Keratinocyte (primary cell): ENCODE data around the gene STRA6. TPM values are rescaled to one million over a fixed set of nuclear protein-coding genes. Genes with fewer than 3 reads are reported as not detected.

ENCODE experiments used
- DNase-seq: peaks from one replicate; pipeline ENCODE4 v3.0.0-alpha.2; 2011; ENCODE audit warnings: low read depth, missing footprints, low spot score
- FAIRE-seq: peaks from 2 replicates; lab custom pipeline; 2011; peaks lifted over from hg19 to GRCh38; lab: Jason Lieb, UNC
- H2AFZ ChIP-seq: 2 replicates; pipeline ENCODE4 v1.6.0; 2012; ENCODE audit warnings: low read length, control low read depth, inconsistent platforms; ENCODE audit not compliant: control insufficient read depth
- H3K27ac ChIP-seq: 2 replicates; pipeline ENCODE4 v1.5.1; 2011; ENCODE audit warnings: low read length; ENCODE audit not compliant: control insufficient read depth, insufficient read depth
- H3K27me3 ChIP-seq: 3 replicates; pipeline ENCODE4 v1.6.0; 2011; ENCODE audit warnings: low read length; ENCODE audit not compliant: control insufficient read depth, insufficient read depth; ENCODE audit errors: extremely low read depth
- H3K36me3 ChIP-seq, 2 experiments: 2 replicates in 1 of 2; 3 replicates in 1 of 2; pipeline ENCODE4 v1.5.1; 2011; ENCODE audit warnings: low read length in 2 of 2, mild to moderate bottlenecking in 1 of 2; ENCODE audit not compliant: control insufficient read depth in 2 of 2, insufficient read depth in 2 of 2; ENCODE audit errors: extremely low read depth in 1 of 2
- H3K4me1 ChIP-seq: 3 replicates; pipeline ENCODE4 v1.5.1; 2011; ENCODE audit warnings: low read length; ENCODE audit not compliant: control insufficient read depth, insufficient read depth; ENCODE audit errors: extremely low read depth
- H3K4me2 ChIP-seq: 3 replicates; pipeline ENCODE4 v1.6.0; 2011; ENCODE audit warnings: low read depth, low read length; ENCODE audit not compliant: control insufficient read depth, insufficient read depth; ENCODE audit errors: extremely low read depth
- H3K4me3 ChIP-seq, 3 experiments: fragments of 200-600 bp in 1 of 3; sonication (generic) in 1 of 3; 2 replicates in 2 of 3; 3 replicates in 1 of 3; pipeline ENCODE4 v1.5.1; 2011 to 2016; ENCODE audit warnings: low read length in 3 of 3, mild to moderate bottlenecking in 3 of 3, control low read depth in 2 of 3, inconsistent platforms in 1 of 3, low read depth in 1 of 3, mixed read lengths in 1 of 3, mixed run types in 1 of 3, moderate library complexity in 1 of 3; ENCODE audit not compliant: control insufficient read depth in 2 of 3, insufficient read depth in 2 of 3; ENCODE audit errors: extremely low read depth in 1 of 3
- H3K79me2 ChIP-seq: 2 replicates; pipeline ENCODE4 v1.6.0; 2012; ENCODE audit warnings: low read length; ENCODE audit not compliant: control insufficient read depth, insufficient read depth
- H3K9ac ChIP-seq: 3 replicates; pipeline ENCODE4 v1.6.0; 2011; ENCODE audit warnings: low read length; ENCODE audit not compliant: control insufficient read depth, insufficient read depth; ENCODE audit errors: extremely low read depth
- H3K9me1 ChIP-seq: 3 replicates; pipeline ENCODE4 v1.6.0; 2011; ENCODE audit warnings: low read length; ENCODE audit not compliant: control insufficient read depth, insufficient read depth; ENCODE audit errors: extremely low read depth
- H3K9me3 ChIP-seq: 2 replicates; pipeline ENCODE4 v1.5.1; 2012; ENCODE audit warnings: low read depth, low read length; ENCODE audit not compliant: control insufficient read depth
- H4K20me1 ChIP-seq: 3 replicates; pipeline ENCODE4 v1.6.0; 2011; ENCODE audit warnings: low read length; ENCODE audit not compliant: control insufficient read depth, insufficient read depth; ENCODE audit errors: extremely low read depth
- CTCF ChIP-seq, 3 experiments: IDR thresholded peaks in 1 of 3; conservative IDR thresholded peaks in 1 of 3; optimal IDR thresholded peaks in 1 of 3; 2 replicates in 2 of 3; 3 replicates in 1 of 3; pipeline versions ENCODE3 to v1.5.1; 2011; ENCODE audit warnings: low read length in 3 of 3, mild to moderate bottlenecking in 3 of 3, moderate library complexity in 2 of 3, control low read depth in 1 of 3, inconsistent platforms in 1 of 3; ENCODE audit not compliant: insufficient read depth in 2 of 3; ENCODE audit errors: extremely low read depth in 1 of 3
- EZH2 ChIP-seq: IDR thresholded peaks from one replicate; pipeline ENCODE4 v1.6.1; 2012; ENCODE audit warnings: inconsistent platforms, mild to moderate bottlenecking, low read length, moderate library complexity
- dilution Hi-C: fragments of 300-500 bp; cut with MboI; formaldehyde crosslinking; loops from one replicate; pipeline ENCODE4 v1.7.0; 2020; ENCODE audit warnings: low sequenced_read_pairs; ENCODE audit not compliant: extremely low pct_ligation_motif_present
- polyA plus RNA-seq, 5 experiments: library from polyadenylated mRNA; depleted of rRNA in 3 of 5; stranded (reverse) in 3 of 5; stranded (forward) in 1 of 5; unstranded in 1 of 5; fragments of >200 nt; gene quantifications; 1 replicate in 1 of 5; 2 replicates in 3 of 5; 3 replicates in 1 of 5; pipeline versions ENCODE4 v1.2.1 to v1.2.3, GENCODE V29; 2011 to 2012; ENCODE audit warnings: missing spikeins in 2 of 5, low read depth in 1 of 5, low replicate concordance in 1 of 5

STRA6 gene
- polyA plus RNA-seq, 1 donor (not counting 4 experiments of a cell fraction or from before 2014, with no cell fraction given) = not detected

GRCh38 chr15:74146277-74146800 is 56.2 kb downstream of the STRA6 start:
- H3K36me3 ChIP-seq = no peaks in the 10 kb centered on the region
- FAIRE-seq (no peak), DNase-seq (no peak)
- H3K79me2 ChIP-seq = no peaks in the 10 kb centered on the region
- H3K9me3 ChIP-seq = no peaks in the 10 kb centered on the region
- H2AFZ ChIP-seq = no peak overlapping the region
- H3K9me1 ChIP-seq = no peaks in the 10 kb centered on the region
- no peak for TF ChIP-seq CTCF (optimal IDR thresholded peaks at IDR 0.05 in 1 of 3, IDR thresholded peaks at IDR 0.05 in 1 of 3, conservative IDR thresholded peaks at IDR 0.05 in 1 of 3; ENCODE audit: extremely low read depth in 1 of 3, insufficient read depth in 2 of 3, low read length in 3 of 3)
- TF ChIP-seq EZH2 = no peak
- dilution Hi-C loops = no loop called here
- no peak overlapping the region for H3K9ac ChIP-seq
- H4K20me1 ChIP-seq = no peaks in the 10 kb centered on the region
- H3K27me3 ChIP-seq = no peaks in the 10 kb centered on the region
- no peak overlapping the region for H3K4me3 ChIP-seq
- no peak overlapping the region for H3K4me2 ChIP-seq
- no peak overlapping the region for H3K27ac ChIP-seq
- no peaks in the 10 kb centered on the region for H3K4me1 ChIP-seq

GRCh38 chr15:74144153-74144775 is 58.3 kb downstream of the STRA6 start:
- no peaks in the 10 kb centered on the region for H4K20me1 ChIP-seq
- dilution Hi-C loops = no loop called here
- H3K4me3 ChIP-seq = no peak overlapping the region
- peak in 2 of 3 experiments; percentile 9 to 23 for TF ChIP-seq CTCF (optimal IDR thresholded peaks at IDR 0.05 in 1 of 3, IDR thresholded peaks at IDR 0.05 in 1 of 3, conservative IDR thresholded peaks at IDR 0.05 in 1 of 3; ENCODE audit: extremely low read depth in 1 of 3, insufficient read depth in 2 of 3, low read length in 3 of 3)
- no peak for TF ChIP-seq EZH2
- no peak for DNase-seq
- no peak overlapping the region for H2AFZ ChIP-seq
- no peak overlapping the region for H3K9ac ChIP-seq
- no peaks in the 10 kb centered on the region for H3K4me1 ChIP-seq
- no peaks in the 10 kb centered on the region for H3K79me2 ChIP-seq
- no peak overlapping the region for H3K4me2 ChIP-seq
- no peaks in the 10 kb centered on the region for H3K36me3 ChIP-seq
- H3K27ac ChIP-seq = no peak overlapping the region
- H3K27me3 ChIP-seq = peaks cover 3% of the 10 kb centered on the region
- H3K9me3 ChIP-seq = no peaks in the 10 kb centered on the region
- H3K9me1 ChIP-seq = no peaks in the 10 kb centered on the region
- FAIRE-seq = no peak
